OCI-LY1 (cell line): ENCODE results near the gene GALNTL6.

Source experiments
- H2AFZ ChIP-seq: fragments of 200-600 bp; sonication (generic), shearing (Covaris generic); 2 replicates; pipeline ENCODE4 v1.6.0; 2014; ENCODE audit warnings: antibody characterized with exemption, mild to moderate bottlenecking, low read length
- H3F3A ChIP-seq: fragments of 200-600 bp; sonication (generic), shearing (Covaris generic); 2 replicates; pipeline ENCODE4 v1.6.0; 2014; ENCODE audit warnings: mild to moderate bottlenecking, antibody characterized with exemption, low read length, moderate library complexity; ENCODE audit not compliant: insufficient read depth
- H3K27ac ChIP-seq: fragments of 200-600 bp; sonication (generic); 2 replicates; pipeline ENCODE4 v1.5.1; 2014; ENCODE audit warnings: low read length, mixed run types, mild to moderate bottlenecking, low read depth; ENCODE audit not compliant: poor library complexity, severe bottlenecking
- H3K27me3 ChIP-seq: fragments of 200-600 bp; sonication (generic); 2 replicates; pipeline ENCODE4 v1.6.0; 2014; ENCODE audit warnings: antibody characterized with exemption, mild to moderate bottlenecking, low read length, moderate library complexity; ENCODE audit not compliant: insufficient read depth
- H3K36me3 ChIP-seq: fragments of 200-600 bp; sonication (generic); 2 replicates; pipeline ENCODE4 v1.6.1; 2014; ENCODE audit warnings: mild to moderate bottlenecking, antibody characterized with exemption, low read length, moderate library complexity, mixed read lengths; ENCODE audit not compliant: insufficient read depth
- H3K4me1 ChIP-seq: fragments of 200-600 bp; sonication (generic); 2 replicates; pipeline ENCODE4 v1.5.1; 2014; ENCODE audit warnings: mild to moderate bottlenecking, low read length, moderate library complexity; ENCODE audit not compliant: insufficient read depth, severe bottlenecking
- H3K4me2 ChIP-seq: fragments of 200-600 bp; sonication (generic), shearing (Covaris generic); 2 replicates; pipeline ENCODE4 v1.6.1; 2014; ENCODE audit warnings: low read length
- H3K4me3 ChIP-seq: fragments of 200-600 bp; sonication (generic); 2 replicates; pipeline ENCODE4 v1.5.1; 2014; ENCODE audit warnings: low read length, low read depth, mild to moderate bottlenecking, mixed read lengths; ENCODE audit not compliant: poor library complexity, severe bottlenecking
- H3K79me2 ChIP-seq: fragments of 200-600 bp; shearing (Covaris generic); 2 replicates; pipeline ENCODE4 v1.6.1; 2016; ENCODE audit warnings: mixed run types, low read length, mixed read lengths; ENCODE audit not compliant: insufficient read depth
- H3K9ac ChIP-seq: fragments of 200-600 bp; sonication (generic), shearing (Covaris generic); 2 replicates; pipeline ENCODE4 v1.6.1; 2014; ENCODE audit warnings: mild to moderate bottlenecking, low read length, mixed read lengths
- H3K9me2 ChIP-seq: fragments of 200-600 bp; sonication (generic), shearing (Covaris generic); 2 replicates; pipeline ENCODE4 v1.6.1; 2014; ENCODE audit warnings: low read depth, mild to moderate bottlenecking, low read length, mixed read lengths
- H3K9me3 ChIP-seq: fragments of 200-600 bp; shearing (Covaris generic); 2 replicates; pipeline ENCODE4 v1.6.1; 2014; ENCODE audit warnings: low read length, mixed read lengths
- H4K20me1 ChIP-seq: fragments of 200-600 bp; sonication (generic), shearing (Covaris generic); 2 replicates; pipeline ENCODE4 v1.6.0; 2016; ENCODE audit warnings: mild to moderate bottlenecking, low read length; ENCODE audit not compliant: insufficient read depth
- EZH2 ChIP-seq: fragments of 200-600 bp; sonication (generic), shearing (Covaris generic); IDR thresholded peaks from 2 replicates; pipeline ENCODE4 v1.8.0; 2017; ENCODE audit warnings: borderline replicate concordance, mixed run types, mild to moderate bottlenecking, antibody characterized with exemption, low read length, moderate library complexity, mixed read lengths
- TF ChIP-seq, protein P1 (sequence below): fragments of 200-600 bp; sonication (generic), shearing (Covaris generic); IDR thresholded peaks from 2 replicates; pipeline ENCODE4 v1.5.1; 2017; ENCODE audit warnings: mild to moderate bottlenecking, antibody characterized with exemption, low read length, moderate library complexity, mixed read lengths

The GALNTL6 gene

DNA sequence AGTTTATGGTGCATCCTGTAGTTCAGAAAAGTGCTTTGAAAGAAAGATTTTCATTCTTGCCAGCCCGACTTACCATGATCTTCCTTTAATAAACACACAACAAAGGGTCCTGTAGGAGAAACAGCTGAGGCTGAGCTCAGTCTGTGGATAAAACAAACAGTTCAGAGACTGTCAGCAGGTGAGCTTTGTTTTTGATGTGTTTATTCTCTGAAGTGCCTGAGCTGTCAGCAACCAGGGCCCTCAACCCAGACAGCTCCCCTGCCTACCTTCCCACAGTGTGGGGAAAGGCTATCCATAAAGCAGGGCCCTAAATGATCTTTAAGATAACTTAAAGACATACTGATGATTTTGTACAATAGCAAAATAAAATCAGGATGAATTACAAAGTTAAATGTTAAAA lies 896.2 kb downstream of the GALNTL6 start:
- no peak overlapping the region for H3K27ac ChIP-seq
- no peaks in the 10 kb centered on the region for H4K20me1 ChIP-seq
- H3K9me3 ChIP-seq, result peaks cover 7% of the 10 kb centered on the region; the same call in 1 of the 2 replicates
- H3K79me2 ChIP-seq, result no peaks in the 10 kb centered on the region
- H3K27me3 ChIP-seq, result no peaks in the 10 kb centered on the region
- H3K4me1 ChIP-seq, result no peaks in the 10 kb centered on the region
- H3K9me2 ChIP-seq, result no peaks in the 10 kb centered on the region
- no peak overlapping the region for H3K4me2 ChIP-seq
- no peak overlapping the region for H3K4me3 ChIP-seq
- H3K36me3 ChIP-seq, result no peaks in the 10 kb centered on the region
- H3F3A ChIP-seq, result no peaks in the 10 kb centered on the region
- no peak overlapping the region for H3K9ac ChIP-seq
- TF ChIP-seq, protein P1, sequence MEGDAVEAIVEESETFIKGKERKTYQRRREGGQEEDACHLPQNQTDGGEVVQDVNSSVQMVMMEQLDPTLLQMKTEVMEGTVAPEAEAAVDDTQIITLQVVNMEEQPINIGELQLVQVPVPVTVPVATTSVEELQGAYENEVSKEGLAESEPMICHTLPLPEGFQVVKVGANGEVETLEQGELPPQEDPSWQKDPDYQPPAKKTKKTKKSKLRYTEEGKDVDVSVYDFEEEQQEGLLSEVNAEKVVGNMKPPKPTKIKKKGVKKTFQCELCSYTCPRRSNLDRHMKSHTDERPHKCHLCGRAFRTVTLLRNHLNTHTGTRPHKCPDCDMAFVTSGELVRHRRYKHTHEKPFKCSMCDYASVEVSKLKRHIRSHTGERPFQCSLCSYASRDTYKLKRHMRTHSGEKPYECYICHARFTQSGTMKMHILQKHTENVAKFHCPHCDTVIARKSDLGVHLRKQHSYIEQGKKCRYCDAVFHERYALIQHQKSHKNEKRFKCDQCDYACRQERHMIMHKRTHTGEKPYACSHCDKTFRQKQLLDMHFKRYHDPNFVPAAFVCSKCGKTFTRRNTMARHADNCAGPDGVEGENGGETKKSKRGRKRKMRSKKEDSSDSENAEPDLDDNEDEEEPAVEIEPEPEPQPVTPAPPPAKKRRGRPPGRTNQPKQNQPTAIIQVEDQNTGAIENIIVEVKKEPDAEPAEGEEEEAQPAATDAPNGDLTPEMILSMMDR, result no peak
- no peak for TF ChIP-seq EZH2
- no peak overlapping the region for H2AFZ ChIP-seq

DNA sequence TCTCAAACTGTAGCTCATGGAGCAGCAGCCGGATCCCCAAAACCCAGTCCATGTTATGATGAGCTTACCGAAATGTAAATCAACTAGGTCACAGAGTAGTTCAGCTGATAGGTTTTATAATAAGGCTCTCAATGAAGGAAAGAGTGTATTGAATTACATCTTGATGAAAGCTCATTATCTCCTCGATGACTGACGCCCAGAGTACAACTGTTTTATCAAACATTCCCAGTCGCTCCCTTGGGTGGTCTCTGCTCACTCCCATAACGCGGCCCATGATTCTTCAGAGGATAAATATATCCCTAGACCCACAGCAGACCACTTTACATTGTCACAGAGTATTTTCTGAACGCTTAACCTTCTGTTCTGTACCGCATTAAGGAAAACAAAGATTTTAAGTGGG lies 903.1 kb downstream of the GALNTL6 start:
- Histone ChIP-seq H3K4me2 (no peak overlapping the region), H3K79me2 (no peaks in the 10 kb centered on the region), H3K9me3 (no peaks in the 10 kb centered on the region)

DNA sequence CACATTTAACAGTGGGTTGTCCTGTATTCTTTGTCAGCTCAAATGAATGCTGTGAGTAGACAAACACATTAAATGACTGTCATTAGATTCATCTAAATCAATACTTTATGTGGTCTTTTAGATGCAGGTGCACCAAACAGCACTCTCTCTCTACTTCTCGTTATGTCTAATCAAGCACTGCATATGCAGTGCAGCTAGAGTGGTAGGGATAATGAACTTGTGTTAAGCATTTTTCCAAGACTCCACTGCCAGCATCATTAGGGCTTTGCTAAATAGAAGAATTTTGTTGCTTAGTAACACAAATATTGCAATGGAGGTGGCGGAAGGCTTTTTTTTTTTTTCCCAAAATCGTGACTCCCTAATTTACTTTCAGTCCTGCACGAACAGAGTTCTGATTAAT lies 908.5 kb downstream of the GALNTL6 start:
- H2AFZ ChIP-seq, result no peak overlapping the region
- no peaks in the 10 kb centered on the region for H3F3A ChIP-seq
- H3K9ac ChIP-seq, result no peak overlapping the region
- no peak overlapping the region for H3K4me2 ChIP-seq
- H3K36me3 ChIP-seq, result no peaks in the 10 kb centered on the region
- H3K79me2 ChIP-seq, result no peaks in the 10 kb centered on the region
- no peaks in the 10 kb centered on the region for H4K20me1 ChIP-seq
- TF ChIP-seq EZH2, result no peak
- TF ChIP-seq, protein P1, result no peak
- H3K27ac ChIP-seq, result no peak overlapping the region
- no peaks in the 10 kb centered on the region for H3K9me3 ChIP-seq
- no peaks in the 10 kb centered on the region for H3K9me2 ChIP-seq
- no peaks in the 10 kb centered on the region for H3K4me1 ChIP-seq
- H3K27me3 ChIP-seq, result no peaks in the 10 kb centered on the region
- H3K4me3 ChIP-seq, result no peak overlapping the region

More for the DNA sequence above, 903.1 kb downstream of the GALNTL6 start:
- TF ChIP-seq, protein P1, result no peak
- no peak for TF ChIP-seq EZH2
- Histone ChIP-seq H3K27ac (no peak overlapping the region), H3K4me1 (no peaks in the 10 kb centered on the region), H3K9ac (no peak overlapping the region), H3F3A (no peaks in the 10 kb centered on the region), H3K36me3 (no peaks in the 10 kb centered on the region), H2AFZ (no peak overlapping the region), H4K20me1 (no peaks in the 10 kb centered on the region), H3K4me3 (no peak overlapping the region), H3K27me3 (no peaks in the 10 kb centered on the region), H3K9me2 (no peaks in the 10 kb centered on the region)
